HG02798 (cell line): ENCODE results near the gene FRMPD2.
"Not testable (repeated sequence)": the region's sequence is repeated elsewhere in the genome, so short reads cannot be mapped to it uniquely, and the experiment has no call there.

ENCODE experiments used
- ATAC-seq: cut with Tn5 transposase; IDR thresholded peaks from one replicate; pipeline ENCODE4 v1.9.1; 2021; ENCODE audit warnings: mild to moderate bottlenecking; ENCODE audit not compliant: unreplicated experiment, poor library complexity

FRMPD2 gene

GRCh38 chr10:48209241-48209640 is 65.3 kb downstream of the FRMPD2 start:
- no peak for ATAC-seq

- ATAC-seq = no peak
Measured at GRCh38 chr10:48207853-48208252, 66.6 kb downstream of the FRMPD2 start.

GRCh38 chr10:48206482-48207250 is 67.8 kb downstream of the FRMPD2 start:
- peak; percentile 4 for ATAC-seq

- peak; percentile 72 for ATAC-seq
Measured at GRCh38 chr10:48205918-48206317, 68.6 kb downstream of the FRMPD2 start.

- no peak for ATAC-seq
Measured at GRCh38 chr10:48199580-48200377, 74.7 kb downstream of the FRMPD2 start.

GRCh38 chr10:48197236-48197899 is 77.1 kb downstream of the FRMPD2 start:
- no peak for ATAC-seq

- ATAC-seq = no peak
Measured at GRCh38 chr10:48195803-48196202, 78.7 kb downstream of the FRMPD2 start.

GRCh38 chr10:48194830-48195229 is 79.7 kb downstream of the FRMPD2 start:
- no peak for ATAC-seq

- no peak for ATAC-seq
Measured at GRCh38 chr10:48193556-48193955, 80.9 kb downstream of the FRMPD2 start.

GRCh38 chr10:48192881-48193450 is 81.5 kb downstream of the FRMPD2 start:
- no peak for ATAC-seq

- ATAC-seq = no peak
Measured at GRCh38 chr10:48187713-48188485, 86.6 kb downstream of the FRMPD2 start.

- ATAC-seq = no peak
Measured at GRCh38 chr10:48187126-48187525, 87.4 kb downstream of the FRMPD2 start.

- not testable (repeated sequence) for ATAC-seq
Measured at GRCh38 chr10:48186264-48186804, 88.2 kb downstream of the FRMPD2 start.

GRCh38 chr10:48184224-48184623 is 90.3 kb downstream of the FRMPD2 start:
- no peak for ATAC-seq

- not testable (repeated sequence) for ATAC-seq
Measured at GRCh38 chr10:48172715-48173114, 101.8 kb downstream of the FRMPD2 start.

GRCh38 chr10:48160670-48161069 is 113.8 kb downstream of the FRMPD2 start:
- ATAC-seq = not testable (repeated sequence)

- not testable (repeated sequence) for ATAC-seq
Measured at GRCh38 chr10:48160163-48160562, 114.3 kb downstream of the FRMPD2 start.

GRCh38 chr10:48154211-48155140 is 120.0 kb downstream of the FRMPD2 start:
- ATAC-seq = peak; percentile 38

- not testable (repeated sequence) for ATAC-seq
Measured at GRCh38 chr10:48147643-48148042, 126.9 kb downstream of the FRMPD2 start.
